Coronary artery (tissue), 2 donors: ENCODE measurements around the gene RNF121.
A peak's percentile ranks its signal among the peaks of the same experiment; 100 is the strongest.

ENCODE experiments used
- DNase-seq: peaks from one replicate; pipeline ENCODE4 v3.0.0-alpha.2; 2017; ENCODE audit warnings: low spot score
- H3K27ac ChIP-seq, 2 donors: fragments of 200-600 bp; sonication (generic); one replicate each; pipeline ENCODE4 v1.5.1; 2016 to 2019
- H3K4me3 ChIP-seq: fragments of 200-600 bp; sonication (generic); 2 replicates; pipeline ENCODE4 v1.5.1; 2016; ENCODE audit warnings: mild to moderate bottlenecking, moderate library complexity
- TF ChIP-seq, protein P1 (sequence below): fragments of 200-600 bp; sonication (generic); IDR thresholded peaks from one replicate; pipeline ENCODE4 v1.5.1; 2019; ENCODE audit warnings: antibody characterized with exemption

Gene RNF121

DNA sequence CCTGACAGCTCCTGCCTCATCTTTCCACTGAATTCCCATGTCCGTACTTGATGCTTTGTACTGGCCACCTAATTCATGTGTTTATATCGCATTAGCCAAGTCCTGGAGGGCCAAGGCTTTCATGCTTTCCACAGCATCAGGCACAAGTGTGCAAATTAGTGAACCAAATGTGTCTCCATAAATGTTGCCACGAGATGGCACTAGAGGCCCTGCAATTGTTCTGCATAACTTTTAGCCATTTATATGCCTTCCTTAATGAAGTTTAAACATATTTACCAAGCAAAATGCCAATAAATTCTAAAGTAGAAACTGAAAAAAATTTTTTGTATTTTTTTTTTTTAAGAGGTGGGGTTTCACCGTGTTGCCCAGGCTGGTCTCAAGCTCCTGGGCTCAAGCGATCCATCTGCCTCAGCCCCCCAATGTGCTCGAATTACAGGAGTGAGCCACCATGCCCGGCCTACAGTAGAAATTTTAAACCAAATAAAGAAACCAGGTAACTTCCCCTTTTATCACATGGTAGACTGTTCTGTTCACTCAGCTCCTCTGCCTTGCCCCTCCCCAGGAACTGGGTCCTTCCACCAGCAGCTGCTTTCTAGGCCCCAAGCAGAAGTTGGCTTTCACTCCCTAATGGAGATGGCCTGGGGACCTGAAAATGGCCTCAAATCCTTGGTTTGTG, 49.0 kb downstream of the RNF121 start:
- Histone ChIP-seq H3K27ac (no peak overlapping the region), H3K4me3 (no peak overlapping the region)
- TF ChIP-seq, protein P1, sequence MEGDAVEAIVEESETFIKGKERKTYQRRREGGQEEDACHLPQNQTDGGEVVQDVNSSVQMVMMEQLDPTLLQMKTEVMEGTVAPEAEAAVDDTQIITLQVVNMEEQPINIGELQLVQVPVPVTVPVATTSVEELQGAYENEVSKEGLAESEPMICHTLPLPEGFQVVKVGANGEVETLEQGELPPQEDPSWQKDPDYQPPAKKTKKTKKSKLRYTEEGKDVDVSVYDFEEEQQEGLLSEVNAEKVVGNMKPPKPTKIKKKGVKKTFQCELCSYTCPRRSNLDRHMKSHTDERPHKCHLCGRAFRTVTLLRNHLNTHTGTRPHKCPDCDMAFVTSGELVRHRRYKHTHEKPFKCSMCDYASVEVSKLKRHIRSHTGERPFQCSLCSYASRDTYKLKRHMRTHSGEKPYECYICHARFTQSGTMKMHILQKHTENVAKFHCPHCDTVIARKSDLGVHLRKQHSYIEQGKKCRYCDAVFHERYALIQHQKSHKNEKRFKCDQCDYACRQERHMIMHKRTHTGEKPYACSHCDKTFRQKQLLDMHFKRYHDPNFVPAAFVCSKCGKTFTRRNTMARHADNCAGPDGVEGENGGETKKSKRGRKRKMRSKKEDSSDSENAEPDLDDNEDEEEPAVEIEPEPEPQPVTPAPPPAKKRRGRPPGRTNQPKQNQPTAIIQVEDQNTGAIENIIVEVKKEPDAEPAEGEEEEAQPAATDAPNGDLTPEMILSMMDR = peak; percentile 38
- no peak for DNase-seq

DNA sequence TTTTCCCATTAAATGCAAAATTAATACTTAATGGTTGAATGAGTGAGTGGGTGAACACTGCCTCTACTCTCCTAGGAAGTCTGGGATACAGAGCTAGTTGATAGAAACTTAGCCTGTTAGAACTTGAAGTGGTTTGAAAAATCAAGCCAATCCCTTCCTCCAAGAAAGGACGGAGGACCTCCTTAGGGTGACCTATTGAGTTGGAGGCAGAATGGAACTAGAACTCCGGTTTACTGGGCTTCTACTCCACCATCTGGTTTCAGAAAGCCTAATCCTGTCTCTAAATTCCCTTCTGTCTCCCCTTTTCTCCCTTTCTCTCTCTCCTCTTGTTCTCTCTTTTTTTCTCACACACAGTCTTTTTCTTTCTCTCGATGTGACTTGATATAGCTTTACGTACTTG, 50.2 kb downstream of the RNF121 start:
- Histone ChIP-seq H3K27ac (no peak overlapping the region), H3K4me3 (no peak overlapping the region)
- no peak for DNase-seq
- TF ChIP-seq, protein P1 = no peak

DNA sequence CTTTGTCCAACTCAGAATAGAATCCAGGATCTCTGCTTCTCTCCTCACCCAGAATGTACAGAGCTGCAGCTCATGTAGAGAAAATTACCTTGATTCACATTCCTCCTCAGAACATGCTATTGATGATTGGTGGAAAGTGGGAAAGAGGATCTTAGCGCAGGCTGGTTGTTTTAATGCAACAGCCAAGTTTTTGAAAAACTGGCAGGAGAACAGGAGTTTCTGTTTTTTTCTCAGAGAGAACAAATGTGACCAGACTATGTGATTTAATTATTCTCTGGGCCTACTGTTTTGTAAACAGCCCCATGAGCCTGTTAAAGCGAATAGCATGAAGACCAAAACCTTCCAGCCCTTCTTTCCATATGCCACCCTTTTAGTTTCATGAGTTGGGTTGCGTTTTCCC, 50.8 kb downstream of the RNF121 start:
- no peak for DNase-seq
- TF ChIP-seq, protein P1 = no peak
- H3K4me3 ChIP-seq = no peak overlapping the region
- no peak overlapping the region for H3K27ac ChIP-seq

DNA sequence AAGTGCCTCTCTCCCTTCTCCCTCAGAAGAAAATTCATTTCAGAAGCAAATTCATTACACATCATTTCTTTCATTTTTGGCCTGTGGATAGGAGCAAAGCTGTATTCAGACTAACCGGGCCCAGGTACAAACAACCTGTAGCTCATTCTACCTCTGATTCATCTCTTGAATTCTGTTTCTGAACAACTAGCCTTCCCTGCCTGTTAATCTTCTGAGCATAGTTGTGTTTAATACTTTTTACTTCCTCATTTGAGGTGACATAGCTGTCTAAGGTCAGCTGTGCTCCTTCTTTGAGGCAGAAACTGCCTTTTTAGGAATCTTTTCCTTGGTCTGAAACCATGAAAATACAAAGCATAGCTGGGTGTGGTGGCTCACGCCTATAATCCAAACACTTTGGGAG, 57.3 kb downstream of the RNF121 start:
- TF ChIP-seq, protein P1 = no peak
- H3K4me3 ChIP-seq = no peak overlapping the region
- no peak for DNase-seq
- H3K27ac ChIP-seq = no peak overlapping the region

DNA sequence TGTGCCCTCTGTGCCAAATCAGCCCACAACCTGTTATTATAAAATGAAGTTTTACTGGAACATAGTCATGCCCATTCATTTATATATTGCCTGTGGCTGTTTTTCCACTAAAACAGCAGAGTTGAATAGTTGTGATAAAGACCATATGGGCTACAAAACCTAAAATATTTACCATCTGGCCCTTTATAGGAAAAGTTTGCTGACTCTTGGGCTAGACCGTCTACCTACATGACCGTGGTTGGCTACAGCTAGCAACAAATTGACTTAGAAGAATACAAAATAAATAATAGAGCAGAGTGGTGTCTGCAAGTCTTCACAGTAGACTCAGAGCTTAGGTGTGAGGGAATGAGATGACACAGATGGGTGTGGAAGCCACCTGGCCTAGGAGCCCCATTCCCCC, 58.7 kb downstream of the RNF121 start:
- H3K4me3 ChIP-seq = no peak overlapping the region
- DNase-seq = no peak
- peak overlapping the region in 1 of 2 donors; percentile 64 for H3K27ac ChIP-seq
- TF ChIP-seq, protein P1 = no peak

DNA sequence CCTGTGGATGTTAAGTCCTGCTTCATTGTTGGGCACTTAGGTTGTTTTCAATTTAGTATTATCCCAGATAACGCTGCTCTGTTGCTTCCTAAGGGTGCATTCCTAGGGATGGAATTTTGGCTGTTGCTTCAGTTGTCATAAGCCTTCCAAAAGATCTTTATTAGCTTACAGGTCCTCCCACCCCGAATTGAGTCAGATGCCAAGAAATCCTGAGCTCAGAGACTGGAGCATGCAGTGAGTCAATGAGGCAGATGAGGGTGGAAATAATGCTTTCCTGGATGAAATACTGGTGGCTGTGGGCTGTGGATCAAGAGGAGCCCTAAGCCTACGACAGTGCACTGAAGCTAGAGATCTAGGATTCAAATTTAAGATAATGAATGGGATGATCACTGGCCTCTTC, 59.2 kb downstream of the RNF121 start:
- DNase-seq = no peak
- H3K27ac ChIP-seq = peak overlapping the region in 1 of 2 donors; percentile 64
- no peak overlapping the region for H3K4me3 ChIP-seq
- TF ChIP-seq, protein P1 = no peak

DNA sequence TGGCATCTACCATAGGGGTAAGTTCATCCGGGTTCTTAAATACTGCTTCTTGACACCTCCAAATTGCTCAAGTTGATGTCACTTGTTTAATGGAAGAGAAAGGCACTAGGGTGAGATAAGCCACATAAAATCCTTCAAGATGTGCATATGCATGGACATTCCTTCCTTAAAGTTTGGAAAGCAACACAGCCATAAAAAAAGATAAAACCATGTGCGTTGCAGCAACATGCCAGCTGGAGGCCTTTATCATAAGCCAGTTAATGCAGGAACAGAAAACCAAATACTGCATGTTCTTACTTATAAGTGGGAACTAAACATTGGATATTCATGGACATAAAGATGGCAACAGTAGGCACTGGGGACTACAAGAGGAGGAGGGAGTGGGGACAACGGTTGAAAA, 61.9 kb downstream of the RNF121 start:
- no peak overlapping the region for H3K4me3 ChIP-seq
- no peak overlapping the region for H3K27ac ChIP-seq
- no peak for DNase-seq
- TF ChIP-seq, protein P1 = no peak
